NCI-H1105 treated with DMSO at 0.1 percent for 48 hours (cell line): Measurements from ENCODE around the gene LAPTM5.

ENCODE experiments used
- DNase-seq: peaks from one replicate; lab custom pipeline; 2025; lab: John Stamatoyannopoulos, UW

The LAPTM5 gene

GRCh38 chr1:30728832-30729638 lies 28.5 kb downstream of the LAPTM5 start:
- DNase-seq = no peak

- no peak for DNase-seq
These were observed 29.2 kb downstream of the LAPTM5 start for GRCh38 chr1:30728340-30728739.

- DNase-seq = no peak
These were observed 29.8 kb downstream of the LAPTM5 start for GRCh38 chr1:30727824-30728223.

- no peak for DNase-seq
These were observed 30.5 kb downstream of the LAPTM5 start for GRCh38 chr1:30726773-30727684.

- DNase-seq = no peak
These were observed 31.3 kb downstream of the LAPTM5 start for GRCh38 chr1:30726236-30726635.

- DNase-seq = no peak
These were observed 32.0 kb downstream of the LAPTM5 start for GRCh38 chr1:30725450-30726095.

GRCh38 chr1:30724655-30725421 lies 32.7 kb downstream of the LAPTM5 start:
- DNase-seq = no peak

- DNase-seq = no peak
These were observed 33.4 kb downstream of the LAPTM5 start for GRCh38 chr1:30724175-30724574.

GRCh38 chr1:30723331-30723755 lies 34.2 kb downstream of the LAPTM5 start, which contains the start of gene MATN1:
MATN1 (minus strand) TSS chr1:30723585; CDS start chr1:30723551, 34 bp downstream.
- no peak for DNase-seq

- peak; percentile 37 for DNase-seq
These were observed 35.6 kb downstream of the LAPTM5 start for GRCh38 chr1:30721812-30722537.

- no peak for DNase-seq
These were observed 36.2 kb downstream of the LAPTM5 start for GRCh38 chr1:30721341-30721793.

GRCh38 chr1:30720271-30721223 lies 37.0 kb downstream of the LAPTM5 start:
- DNase-seq = no peak

- no peak for DNase-seq
These were observed 37.9 kb downstream of the LAPTM5 start for GRCh38 chr1:30719406-30720270.

- peak; percentile 94 for DNase-seq
These were observed 38.8 kb downstream of the LAPTM5 start for GRCh38 chr1:30718636-30719405.

- peak; percentile 94 for DNase-seq
These were observed 39.4 kb downstream of the LAPTM5 start for GRCh38 chr1:30718091-30718635.

- no peak for DNase-seq
These were observed 40.9 kb downstream of the LAPTM5 start for GRCh38 chr1:30716646-30717045.

GRCh38 chr1:30715886-30716285 lies 41.7 kb downstream of the LAPTM5 start:
- no peak for DNase-seq
